Adrenal gland (tissue), 12 donors: ENCODE data around the gene TMEM135. TPM values are rescaled to one million over a fixed set of nuclear protein-coding genes. Genes with fewer than 3 reads are reported as not detected.

ENCODE experiments used
- DNase-seq, 7 donors: peaks; one replicate each; pipeline ENCODE4 v3.0.0-alpha.2; 2019 to 2020
- H3K27ac ChIP-seq, 5 donors: fragments of 200-600 bp; sonication (generic) in 4 of 5; 1 replicate in 3 of 5; 2 replicates in 2 of 5; pipeline versions ENCODE4 v1.5.1 to v1.8.0; 2016 to 2020; ENCODE audit warnings: mild to moderate bottlenecking in 1 of 5
- H3K27me3 ChIP-seq: fragments of 200-600 bp; 2 replicates; pipeline ENCODE4 v1.8.0; 2021
- H3K36me3 ChIP-seq, 2 donors: fragments of 200-600 bp; replicated peaks in 1 of 2; 1 replicate in 1 of 2; 2 replicates in 1 of 2; pipeline versions ENCODE4 v1.5.1 to v1.8.0; 2018 to 2022
- H3K4me1 ChIP-seq, 2 donors: fragments of 200-600 bp; replicated peaks in 1 of 2; 1 replicate in 1 of 2; 2 replicates in 1 of 2; pipeline versions ENCODE4 v1.5.1 to v1.8.0; 2018 to 2021
- H3K4me3 ChIP-seq, 4 donors: fragments of 200-600 bp; sonication (generic) in 3 of 4; one replicate each; pipeline ENCODE4 v1.5.1; 2016 to 2018
- H3K9me3 ChIP-seq, 3 donors: fragments of 200-600 bp; sonication (generic) in 1 of 3; replicated peaks in 1 of 3; 1 replicate in 2 of 3; 2 replicates in 1 of 3; pipeline versions ENCODE4 v1.5.1 to v1.8.0; 2016 to 2021
- POLR2A ChIP-seq, 2 donors: fragments of 450-650 bp; IDR thresholded peaks; one replicate each; pipeline ENCODE4 v1.6.1; 2017; ENCODE audit warnings: antibody characterized with exemption in 2 of 2, mild to moderate bottlenecking in 2 of 2, moderate library complexity in 1 of 2
- WGBS, 4 donors: extraction: QIAGEN DNeasy Blood & Tissue Kit in 2 of 4; methylation state at CpG; one replicate each; pipeline versions ENCODE4 v1.1.5 to v1.1.7; 2013 to 2017; 5-methylcytosine and 5-hydroxymethylcytosine counted together
- intact Hi-C, 2 donors: fragments of 100-400 bp; cut with DNase I; formaldehyde crosslinking; loops; one replicate each; pipeline versions ENCODE4 v1.14.1 to v1.15.0; 2022 to 2023
- polyA plus RNA-seq, 3 donors: library from polyadenylated mRNA; stranded (reverse); fragments of 200-250 nt in 2 of 3; fragments of 350-450 nt in 1 of 3; fragmentation: Illumina TruSeq in 1 of 3; extraction: RNeasy Lipid Tissue Mini Kit (QIAGEN cat#74804) in 1 of 3; gene quantifications; one replicate each; pipeline ENCODE4 v1.2.3, GENCODE V29; 2013 to 2014
- total RNA-seq, 9 donors: library from RNA; depleted of rRNA in 4 of 9; stranded (reverse); fragments of >200 nt in 4 of 9; fragments of 120-200 nt in 1 of 9; fragmentation: NEBNext Ultra II Directional in 1 of 9; extraction: Animal tissue kit (Norgen Biotek cat#: 25700) in 1 of 9; gene quantifications; one replicate each; pipeline versions ENCODE4 v1.1.0 to v1.2.4, GENCODE V29; 2013 to 2023
- TF ChIP-seq, protein P1 (sequence below), 6 experiments: fragments of 450-650 bp in 4 of 6; fragments of 200-600 bp in 2 of 6; sonication (generic) in 1 of 6; IDR thresholded peaks; 1 replicate in 5 of 6; 2 replicates in 1 of 6; pipeline versions ENCODE4 v1.5.1 to v1.8.0; 2016 to 2021; ENCODE audit warnings: antibody characterized with exemption in 6 of 6, mild to moderate bottlenecking in 2 of 6, moderate library complexity in 1 of 6
- donor health status: healthy with polysubstance abuse.
- donor health status: Bipolar disorder and iron deficiency.
- donor health status: DM: yes; HTN: yes; CAD: no.
- donor health status: DM: no; HTN: no; CAD: no.
- donor health status: DM: no; HTN: no; CAD: no.
- donor health status: DM: yes; HTN: yes; CAD: no.

The TMEM135 gene
- total and polyA plus RNA-seq, 12 donors, result 8.2 to 101 (median 44.5) TPM

DNA sequence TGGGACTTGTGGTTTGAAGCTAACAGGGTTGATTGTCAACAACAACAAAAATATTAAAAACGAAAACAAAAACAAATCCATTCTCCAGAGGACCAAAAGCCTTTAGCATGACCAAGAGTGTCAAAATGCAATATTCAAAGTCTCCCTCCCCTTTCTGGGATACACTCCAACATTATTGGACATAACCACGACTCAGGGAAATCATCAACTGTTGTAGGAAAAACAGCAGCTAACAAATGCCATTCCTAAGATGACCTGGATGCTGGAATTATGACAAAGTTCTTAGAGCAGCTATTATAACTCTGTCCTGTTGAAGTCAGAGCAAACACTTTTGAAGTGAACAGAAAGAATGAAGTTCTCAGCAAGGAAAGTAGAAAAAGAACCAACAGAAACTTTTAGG, 143.0 kb downstream of the TMEM135 start:
- Histone ChIP-seq H3K27me3 (no peaks in the 10 kb centered on the region), H3K4me3 (no peak overlapping the region), H3K36me3 (no peaks in the 10 kb centered on the region), H3K9me3 (no peaks in the 10 kb centered on the region), H3K4me1 (no peaks in the 10 kb centered on the region), H3K27ac (no peak overlapping the region)
- intact Hi-C loops, result no loop called here
- 52 to 56% (median 52%) methylated on average over 2 of the region's 2 CpGs for WGBS, 4 donors
- TF ChIP-seq, protein P1, sequence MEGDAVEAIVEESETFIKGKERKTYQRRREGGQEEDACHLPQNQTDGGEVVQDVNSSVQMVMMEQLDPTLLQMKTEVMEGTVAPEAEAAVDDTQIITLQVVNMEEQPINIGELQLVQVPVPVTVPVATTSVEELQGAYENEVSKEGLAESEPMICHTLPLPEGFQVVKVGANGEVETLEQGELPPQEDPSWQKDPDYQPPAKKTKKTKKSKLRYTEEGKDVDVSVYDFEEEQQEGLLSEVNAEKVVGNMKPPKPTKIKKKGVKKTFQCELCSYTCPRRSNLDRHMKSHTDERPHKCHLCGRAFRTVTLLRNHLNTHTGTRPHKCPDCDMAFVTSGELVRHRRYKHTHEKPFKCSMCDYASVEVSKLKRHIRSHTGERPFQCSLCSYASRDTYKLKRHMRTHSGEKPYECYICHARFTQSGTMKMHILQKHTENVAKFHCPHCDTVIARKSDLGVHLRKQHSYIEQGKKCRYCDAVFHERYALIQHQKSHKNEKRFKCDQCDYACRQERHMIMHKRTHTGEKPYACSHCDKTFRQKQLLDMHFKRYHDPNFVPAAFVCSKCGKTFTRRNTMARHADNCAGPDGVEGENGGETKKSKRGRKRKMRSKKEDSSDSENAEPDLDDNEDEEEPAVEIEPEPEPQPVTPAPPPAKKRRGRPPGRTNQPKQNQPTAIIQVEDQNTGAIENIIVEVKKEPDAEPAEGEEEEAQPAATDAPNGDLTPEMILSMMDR (IDR thresholded peaks at IDR 0.05), result no peak
- no peak for TF ChIP-seq POLR2A (IDR thresholded peaks at IDR 0.05)
- no peak for DNase-seq

DNA sequence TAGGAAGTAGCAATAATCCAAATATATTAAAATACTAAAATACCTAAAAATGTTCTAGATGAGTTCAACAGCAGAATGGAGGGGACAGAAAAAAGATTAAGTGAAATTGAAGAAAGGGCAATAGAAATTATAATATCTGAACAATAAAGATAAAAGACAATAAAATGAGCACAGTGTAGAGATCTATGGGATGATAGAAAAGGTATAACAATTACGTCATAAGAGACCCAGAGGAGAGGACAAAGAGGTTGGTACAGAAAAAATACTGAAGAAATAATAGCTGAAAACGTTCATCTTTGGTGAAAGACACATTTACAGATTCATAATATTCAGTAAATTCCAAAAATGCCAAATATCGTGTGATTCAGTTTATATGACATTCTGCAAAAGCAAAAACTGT, 143.4 kb downstream of the TMEM135 start:
- H3K4me1 ChIP-seq, result no peaks in the 10 kb centered on the region
- WGBS, 4 donors, result 85 to 89% (median 87%) methylated on average over 3 of the region's 3 CpGs
- no peaks in the 10 kb centered on the region for H3K27me3 ChIP-seq
- H3K4me3 ChIP-seq, result no peak overlapping the region
- intact Hi-C loops, result no loop called here
- DNase-seq, result no peak
- no peak overlapping the region for H3K27ac ChIP-seq
- no peaks in the 10 kb centered on the region for H3K36me3 ChIP-seq
- no peaks in the 10 kb centered on the region for H3K9me3 ChIP-seq
- TF ChIP-seq, protein P1 (IDR thresholded peaks at IDR 0.05), result no peak
- no peak for TF ChIP-seq POLR2A (IDR thresholded peaks at IDR 0.05)

DNA sequence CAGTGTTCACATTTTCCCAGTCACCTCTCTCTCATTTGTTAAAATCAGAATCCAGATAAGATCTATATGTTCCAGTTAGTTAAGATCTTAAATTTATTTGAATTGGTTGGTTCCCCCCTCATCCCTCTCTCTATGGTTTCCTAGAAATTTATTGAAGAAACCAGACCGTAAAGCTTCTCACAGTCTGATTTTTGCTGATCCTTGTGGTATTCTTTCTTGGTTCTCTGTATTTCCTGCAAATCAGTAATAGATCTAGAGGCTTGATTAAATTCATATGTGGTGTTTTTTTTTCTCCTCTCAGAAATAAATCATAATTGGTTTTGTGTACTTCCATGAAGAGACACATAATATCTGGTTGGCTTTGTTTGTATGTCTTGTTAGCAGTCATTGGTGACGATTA, 147.5 kb downstream of the TMEM135 start:
- intact Hi-C loops, result no loop called here
- Histone ChIP-seq H3K9me3 (no peaks in the 10 kb centered on the region), H3K4me3 (no peak overlapping the region), H3K4me1 (no peaks in the 10 kb centered on the region), H3K27ac (no peak overlapping the region), H3K36me3 (no peaks in the 10 kb centered on the region), H3K27me3 (no peaks in the 10 kb centered on the region)
- TF ChIP-seq, protein P1 (IDR thresholded peaks at IDR 0.05), result no peak
- no peak for TF ChIP-seq POLR2A (IDR thresholded peaks at IDR 0.05)
- DNase-seq, result no peak
- WGBS, 4 donors, result 86 to 92% (median 89%) methylated on average over 2 of the region's 2 CpGs

DNA sequence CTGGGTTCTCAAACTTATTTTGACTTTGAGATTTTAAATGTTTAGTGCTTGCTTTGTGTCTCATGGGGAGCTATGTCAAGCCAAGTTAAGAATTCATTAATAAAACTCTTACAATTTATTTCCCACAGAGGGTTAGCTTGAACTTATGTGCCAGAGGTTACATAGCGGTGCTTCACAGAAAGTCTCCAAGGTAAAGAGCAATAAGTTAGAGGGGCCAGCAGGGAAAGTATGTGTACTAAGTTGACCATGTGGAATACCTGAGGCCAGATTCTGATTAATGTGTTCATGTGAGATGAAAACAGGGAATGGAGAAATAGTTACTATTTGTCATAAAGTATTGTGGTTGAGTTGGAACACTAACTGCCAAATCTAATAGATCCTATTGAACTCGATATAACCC, 149.3 kb downstream of the TMEM135 start:
- Histone ChIP-seq H3K9me3 (no peaks in the 10 kb centered on the region), H3K27ac (no peak overlapping the region), H3K36me3 (no peaks in the 10 kb centered on the region), H3K4me3 (no peak overlapping the region), H3K27me3 (no peaks in the 10 kb centered on the region), H3K4me1 (no peaks in the 10 kb centered on the region)
- intact Hi-C loops, result no loop called here
- no peak for TF ChIP-seq POLR2A (IDR thresholded peaks at IDR 0.05)
- TF ChIP-seq, protein P1 (IDR thresholded peaks at IDR 0.05), result no peak
- no peak for DNase-seq
- WGBS, 4 donors, result 70 to 97% (median 91%) methylated on average over 2 of the region's 2 CpGs
